Adipocyte (in vitro differentiated cells): ENCODE data around the gene KCNJ12.
A peak's percentile ranks its signal among the peaks of the same experiment; 100 is the strongest.

Source experiments
- DNase-seq: peaks from one replicate; pipeline ENCODE4 v3.0.0-alpha.2; 2015; ENCODE audit warnings: low read depth
- H3K27me3 ChIP-seq: replicated peaks from 2 replicates; pipeline ENCODE4 v1.7.0; 2013; ENCODE audit warnings: mild to moderate bottlenecking, low read length, moderate library complexity; ENCODE audit not compliant: control insufficient read depth, insufficient read depth
- H3K36me3 ChIP-seq: 2 replicates; pipeline ENCODE4 v1.7.0; 2013; ENCODE audit warnings: low read length, mild to moderate bottlenecking, moderate library complexity; ENCODE audit not compliant: control insufficient read depth, insufficient read depth, severe bottlenecking
- H3K4me1 ChIP-seq: 2 replicates; pipeline ENCODE4 v1.7.0; 2013; ENCODE audit warnings: mild to moderate bottlenecking, low read length, moderate library complexity; ENCODE audit not compliant: control insufficient read depth, insufficient read depth
- H3K4me3 ChIP-seq: 2 replicates; pipeline ENCODE4 v1.7.0; 2013; ENCODE audit warnings: mild to moderate bottlenecking, low read length, moderate library complexity
- H3K9ac ChIP-seq: 2 replicates; pipeline ENCODE4 v1.7.0; 2013; ENCODE audit warnings: mild to moderate bottlenecking, low read length, moderate library complexity
- H3K9me3 ChIP-seq: 2 replicates; pipeline ENCODE4 v1.7.0; 2013; ENCODE audit warnings: mild to moderate bottlenecking, low read length, moderate library complexity; ENCODE audit not compliant: control insufficient read depth

The KCNJ12 gene

DNA sequence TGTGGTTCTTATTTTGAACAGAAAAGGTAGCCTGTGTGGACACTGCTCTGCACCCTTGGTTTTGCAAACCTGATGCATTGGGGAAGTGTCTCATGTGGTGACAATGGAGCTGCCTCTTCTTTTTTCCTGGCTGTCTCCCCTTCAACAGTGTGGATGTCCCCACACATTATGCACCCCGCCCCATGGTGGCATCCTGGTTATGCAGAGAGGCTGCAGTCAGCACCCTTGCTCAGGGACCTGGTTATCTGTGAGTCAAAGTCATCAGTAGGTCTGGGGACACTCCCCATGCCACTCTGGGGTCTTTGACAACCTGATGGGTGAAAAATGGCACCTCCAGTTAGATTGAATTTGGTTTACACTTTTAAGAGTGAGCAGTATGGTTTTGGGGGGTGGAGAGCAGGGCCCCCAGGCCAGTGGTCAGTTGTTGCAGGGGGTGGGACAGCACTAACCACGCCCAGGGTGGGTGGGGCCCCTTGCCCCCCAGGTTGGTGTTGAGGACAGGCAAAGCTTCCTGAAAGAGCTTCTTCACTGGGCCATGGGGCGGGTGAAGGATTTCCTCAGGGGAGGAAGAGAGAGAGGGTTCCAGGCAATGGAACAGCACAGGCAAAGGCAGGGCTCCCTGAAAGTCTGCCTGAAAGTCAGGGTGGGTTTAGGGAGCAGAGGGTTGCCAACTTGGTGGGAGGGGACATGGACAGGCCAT is 24.6 kb upstream of the KCNJ12 start:
- H3K4me1 ChIP-seq, result peaks cover 9% of the 10 kb centered on the region
- no peak for DNase-seq
- H3K36me3 ChIP-seq, result no peaks in the 10 kb centered on the region
- no peaks in the 10 kb centered on the region for H3K9me3 ChIP-seq
- H3K4me3 ChIP-seq, result no peak overlapping the region
- H3K9ac ChIP-seq, result no peak overlapping the region
- no peaks in the 10 kb centered on the region for H3K27me3 ChIP-seq

DNA sequence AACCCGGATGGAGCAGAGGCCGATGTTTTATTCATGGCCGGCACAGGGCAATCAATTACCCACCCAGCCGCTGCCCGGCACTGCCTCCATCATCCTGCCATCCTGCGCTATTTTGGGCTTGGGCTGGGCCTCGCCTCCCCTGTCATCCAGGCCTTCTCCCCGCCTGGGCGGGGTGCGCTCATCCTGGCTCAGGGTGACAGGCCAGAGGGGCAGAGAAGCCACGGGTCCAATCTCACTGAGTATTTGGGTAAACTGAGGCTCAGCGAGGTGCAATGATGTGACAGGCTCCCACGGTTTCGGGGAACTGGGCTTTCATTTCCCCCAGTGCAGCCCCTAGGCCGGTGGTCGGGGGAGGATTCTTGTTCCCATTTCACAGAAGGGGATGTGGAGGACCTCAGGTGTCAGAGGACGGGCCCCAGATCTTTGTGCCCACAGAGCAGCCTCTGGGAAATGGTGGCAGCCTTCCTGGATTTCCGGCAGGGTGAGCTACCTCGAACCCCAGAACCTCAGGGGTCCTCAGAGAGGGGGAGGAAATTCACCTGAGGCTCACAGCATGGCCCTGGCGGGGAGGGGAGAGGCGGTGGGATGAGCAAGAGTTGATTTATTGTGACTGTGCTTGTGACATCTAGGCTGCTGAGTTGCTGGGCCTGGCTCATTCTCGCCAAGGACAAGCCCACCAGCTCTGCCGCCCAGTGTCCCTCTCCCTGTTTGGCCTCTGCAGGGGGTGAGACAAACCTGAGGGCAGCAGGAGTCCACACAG is 23.8 kb upstream of the KCNJ12 start:
- Histone ChIP-seq H3K4me1 (peaks cover 9% of the 10 kb centered on the region), H3K4me3 (no peak overlapping the region), H3K36me3 (no peaks in the 10 kb centered on the region), H3K9ac (no peak overlapping the region), H3K9me3 (no peaks in the 10 kb centered on the region), H3K27me3 (no peaks in the 10 kb centered on the region)
- DNase-seq, result no peak

DNA sequence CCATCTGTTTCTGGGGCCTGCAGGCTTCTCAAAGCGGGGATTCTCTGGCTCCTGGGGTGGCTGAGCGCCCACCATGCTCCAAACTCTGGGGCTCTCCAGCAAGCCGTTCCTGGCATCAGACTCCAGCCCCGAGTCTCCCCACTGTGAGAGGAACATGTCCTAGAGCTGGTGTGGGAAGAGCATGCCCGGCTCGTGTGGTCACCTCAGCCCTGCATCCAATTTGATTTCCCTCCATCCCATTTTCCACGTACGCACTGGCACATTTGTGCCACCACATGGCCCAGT is 23.2 kb upstream of the KCNJ12 start:
- Histone ChIP-seq H3K36me3 (no peaks in the 10 kb centered on the region), H3K4me1 (peaks cover 9% of the 10 kb centered on the region), H3K27me3 (no peaks in the 10 kb centered on the region), H3K9ac (no peak overlapping the region), H3K9me3 (no peaks in the 10 kb centered on the region), H3K4me3 (no peak overlapping the region)
- no peak for DNase-seq

DNA sequence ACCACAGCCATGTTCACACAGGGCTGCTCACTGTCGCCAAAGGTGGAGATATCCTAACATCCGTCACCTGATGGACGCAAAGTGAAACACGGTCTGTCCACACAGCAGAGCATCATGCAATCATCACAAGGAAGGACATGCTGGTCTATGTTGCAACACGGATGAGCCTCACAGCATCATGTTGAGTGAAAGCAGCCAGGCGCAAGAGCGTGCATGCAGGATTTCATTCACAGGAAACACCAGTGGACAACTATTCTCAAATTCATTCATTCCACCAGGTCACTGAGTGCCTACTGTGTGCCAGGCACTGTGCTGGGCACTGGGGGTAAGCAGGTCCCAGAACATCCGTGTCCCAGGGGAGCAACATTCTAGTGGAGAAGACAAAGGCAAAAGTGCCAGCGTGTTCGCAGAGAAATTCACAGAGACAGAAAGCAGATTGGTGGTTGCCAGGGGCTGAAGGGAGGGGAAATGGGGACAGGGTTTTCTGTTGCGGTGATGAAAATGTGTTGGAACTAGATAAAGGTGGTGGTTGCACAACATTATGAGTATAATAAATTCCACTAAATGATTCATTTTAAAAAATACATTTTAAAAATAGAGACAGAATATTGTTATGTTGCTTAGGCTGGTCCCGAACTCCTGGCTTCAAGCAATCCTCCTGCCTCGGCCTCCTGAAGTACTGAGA is 22.7 kb upstream of the KCNJ12 start:
- no peaks in the 10 kb centered on the region for H3K27me3 ChIP-seq
- no peak overlapping the region for H3K4me3 ChIP-seq
- no peak overlapping the region for H3K9ac ChIP-seq
- no peaks in the 10 kb centered on the region for H3K9me3 ChIP-seq
- no peaks in the 10 kb centered on the region for H3K36me3 ChIP-seq
- DNase-seq, result peak; percentile 44
- peaks cover 9% of the 10 kb centered on the region for H3K4me1 ChIP-seq

DNA sequence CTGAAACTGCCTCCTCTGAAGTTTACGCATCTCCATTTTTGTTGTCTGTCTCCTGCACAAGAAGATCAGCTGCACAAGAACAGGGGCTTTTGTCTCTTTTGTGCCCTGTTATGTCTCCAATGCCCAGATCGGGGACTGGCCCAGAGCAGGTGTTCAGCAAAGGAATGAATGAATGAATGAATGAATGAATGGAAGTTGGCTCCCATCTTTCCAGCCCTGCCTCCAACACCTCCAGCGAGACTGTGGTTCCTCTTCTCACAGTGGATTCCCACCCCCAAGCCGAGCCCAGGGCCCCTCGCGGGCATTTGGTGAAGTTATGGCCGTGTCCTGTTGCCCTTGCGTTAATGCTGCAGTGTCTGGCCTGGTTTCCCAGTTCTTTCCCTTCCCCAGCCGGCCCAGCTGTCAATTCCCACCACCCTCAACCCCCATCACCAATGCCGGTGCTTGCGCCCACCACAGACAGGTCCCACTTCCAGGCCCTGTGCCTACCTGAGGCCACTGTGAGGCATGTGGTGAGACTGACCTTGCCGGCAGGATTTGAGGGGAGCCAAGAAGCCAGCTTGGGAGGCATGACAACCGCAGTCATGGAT is 21.3 kb upstream of the KCNJ12 start:
- Histone ChIP-seq H3K4me1 (peaks cover 14% of the 10 kb centered on the region), H3K36me3 (no peaks in the 10 kb centered on the region), H3K9me3 (no peaks in the 10 kb centered on the region), H3K9ac (no peak overlapping the region), H3K4me3 (no peak overlapping the region), H3K27me3 (no peaks in the 10 kb centered on the region)
- DNase-seq, result no peak

DNA sequence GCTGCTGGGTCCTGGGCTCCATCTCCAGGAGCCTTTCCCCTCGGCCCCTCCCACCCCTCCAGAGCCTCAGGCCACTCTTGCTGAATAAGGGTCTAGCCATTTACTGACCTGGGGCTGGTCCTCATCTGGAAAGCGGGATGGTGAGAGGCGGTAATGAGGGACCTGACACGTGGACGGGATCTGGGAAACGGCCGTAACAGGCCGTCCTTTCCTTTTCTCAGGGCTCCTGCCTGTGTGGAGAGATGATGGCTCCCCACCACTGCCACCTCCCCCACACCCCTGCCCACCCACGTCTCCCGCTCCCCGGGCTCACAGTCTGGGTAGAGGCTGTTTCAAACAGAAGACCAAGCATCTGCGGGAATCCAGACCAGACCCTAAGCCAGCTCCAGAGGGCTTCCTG is 20.6 kb upstream of the KCNJ12 start:
- DNase-seq, result no peak
- H3K4me3 ChIP-seq, result no peak overlapping the region
- peaks cover 14% of the 10 kb centered on the region for H3K4me1 ChIP-seq
- no peaks in the 10 kb centered on the region for H3K9me3 ChIP-seq
- no peak overlapping the region for H3K9ac ChIP-seq
- no peaks in the 10 kb centered on the region for H3K36me3 ChIP-seq
- H3K27me3 ChIP-seq, result peaks cover 2% of the 10 kb centered on the region

DNA sequence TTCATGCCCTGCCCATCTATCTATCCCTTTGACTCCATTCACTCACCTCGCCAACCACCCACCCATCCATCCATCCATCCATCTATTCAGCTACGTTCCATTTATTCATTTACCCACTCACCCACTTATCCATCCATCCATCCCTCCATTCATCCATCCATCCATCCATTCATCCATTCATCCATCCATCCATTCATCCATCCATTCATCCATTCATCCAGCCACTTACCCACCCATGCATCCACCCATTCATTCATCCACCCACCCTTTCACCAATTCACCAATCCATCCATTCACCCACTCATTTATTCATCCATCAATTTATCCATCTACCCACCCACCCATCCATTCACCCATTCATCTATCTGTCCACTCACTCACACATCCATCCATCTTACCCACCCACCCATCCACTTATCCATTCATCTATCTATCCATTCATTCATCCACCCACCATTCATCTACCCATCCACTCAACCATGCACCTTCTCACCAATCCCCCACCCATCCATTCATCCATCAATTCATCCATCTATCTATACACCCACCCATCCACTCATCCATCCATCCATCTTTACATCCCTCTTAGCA is 19.5 kb upstream of the KCNJ12 start:
- Histone ChIP-seq H3K9ac (no peak overlapping the region), H3K27me3 (peaks cover 6% of the 10 kb centered on the region), H3K4me3 (no peak overlapping the region), H3K36me3 (no peaks in the 10 kb centered on the region), H3K4me1 (peaks cover 14% of the 10 kb centered on the region), H3K9me3 (no peaks in the 10 kb centered on the region)
- DNase-seq, result no peak

DNA sequence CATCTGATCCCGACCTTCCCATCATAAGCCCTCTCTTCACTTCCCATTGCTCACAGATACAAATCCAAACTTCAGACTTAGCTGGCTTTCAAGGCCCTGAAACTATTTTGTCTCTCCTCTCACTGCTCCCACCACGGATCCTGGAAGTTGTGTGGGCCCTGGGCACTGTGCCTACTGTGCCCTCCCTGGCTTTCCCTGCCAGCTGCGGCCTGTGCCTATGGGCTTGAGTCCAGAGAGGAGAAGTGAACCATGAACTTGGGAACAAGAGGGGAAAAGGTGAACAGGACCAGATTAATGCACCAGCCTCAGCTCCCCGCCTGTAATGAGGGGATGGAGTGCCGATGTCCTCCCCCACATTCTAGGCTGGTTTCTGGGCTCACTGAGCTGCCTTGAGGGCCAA is 18.9 kb upstream of the KCNJ12 start:
- DNase-seq, result no peak
- H3K27me3 ChIP-seq, result peaks cover 12% of the 10 kb centered on the region
- H3K4me1 ChIP-seq, result peaks cover 14% of the 10 kb centered on the region

DNA sequence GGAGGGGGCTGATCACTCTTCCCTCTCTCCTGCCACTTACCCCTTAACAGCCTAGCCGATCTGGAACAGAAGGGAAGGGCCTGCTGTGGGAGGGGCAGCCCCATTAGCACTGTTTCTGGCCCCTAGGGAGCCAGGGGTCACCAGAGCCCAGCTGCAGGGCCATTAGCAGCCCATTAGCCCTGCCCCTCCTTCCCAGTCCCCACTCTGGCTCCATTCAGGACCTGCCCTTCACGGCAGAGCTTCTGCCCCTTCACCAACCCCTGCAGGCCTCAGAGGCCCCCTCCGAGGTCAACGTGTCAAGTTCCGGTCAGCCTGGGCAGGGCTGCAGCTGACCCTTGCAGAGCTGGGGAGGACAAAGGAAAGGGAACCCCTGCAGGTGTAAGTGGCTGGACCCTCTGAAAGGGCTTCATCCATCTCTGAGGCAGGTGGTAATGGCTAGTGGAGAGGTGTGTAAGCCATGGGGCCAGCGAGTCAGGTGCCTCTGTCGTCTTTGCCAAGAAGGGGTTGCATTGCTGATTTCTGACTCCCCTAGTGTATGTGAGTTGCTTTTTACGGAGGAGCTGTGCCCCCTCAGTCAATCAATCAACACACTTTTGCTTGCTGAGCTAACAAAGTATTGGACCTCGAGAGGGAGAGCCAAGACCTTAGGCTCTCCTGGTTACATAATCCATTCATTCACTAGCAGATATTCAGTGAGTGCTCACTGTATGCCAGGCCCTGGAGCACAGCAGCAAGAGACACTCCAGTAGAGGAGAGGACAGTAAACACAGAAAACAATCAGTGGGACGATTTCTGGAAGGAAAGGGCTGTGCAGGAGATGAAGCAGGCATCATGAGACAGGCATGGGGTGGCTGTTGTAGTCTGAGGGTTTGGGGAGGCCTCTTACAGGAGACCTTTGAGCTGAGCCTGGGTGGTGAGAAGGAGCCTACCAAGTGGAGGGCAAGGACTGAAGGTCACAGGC is 18.2 kb upstream of the KCNJ12 start:
- H3K4me3 ChIP-seq, result no peak overlapping the region
- H3K9ac ChIP-seq, result no peak overlapping the region
- no peaks in the 10 kb centered on the region for H3K9me3 ChIP-seq
- DNase-seq, result no peak
- peaks cover 14% of the 10 kb centered on the region for H3K4me1 ChIP-seq
- no peaks in the 10 kb centered on the region for H3K36me3 ChIP-seq
- H3K27me3 ChIP-seq, result peaks cover 19% of the 10 kb centered on the region

More for the DNA sequence above, 18.9 kb upstream of the KCNJ12 start:
- Histone ChIP-seq H3K9me3 (no peaks in the 10 kb centered on the region), H3K9ac (no peak overlapping the region), H3K4me3 (no peak overlapping the region), H3K36me3 (no peaks in the 10 kb centered on the region)

DNA sequence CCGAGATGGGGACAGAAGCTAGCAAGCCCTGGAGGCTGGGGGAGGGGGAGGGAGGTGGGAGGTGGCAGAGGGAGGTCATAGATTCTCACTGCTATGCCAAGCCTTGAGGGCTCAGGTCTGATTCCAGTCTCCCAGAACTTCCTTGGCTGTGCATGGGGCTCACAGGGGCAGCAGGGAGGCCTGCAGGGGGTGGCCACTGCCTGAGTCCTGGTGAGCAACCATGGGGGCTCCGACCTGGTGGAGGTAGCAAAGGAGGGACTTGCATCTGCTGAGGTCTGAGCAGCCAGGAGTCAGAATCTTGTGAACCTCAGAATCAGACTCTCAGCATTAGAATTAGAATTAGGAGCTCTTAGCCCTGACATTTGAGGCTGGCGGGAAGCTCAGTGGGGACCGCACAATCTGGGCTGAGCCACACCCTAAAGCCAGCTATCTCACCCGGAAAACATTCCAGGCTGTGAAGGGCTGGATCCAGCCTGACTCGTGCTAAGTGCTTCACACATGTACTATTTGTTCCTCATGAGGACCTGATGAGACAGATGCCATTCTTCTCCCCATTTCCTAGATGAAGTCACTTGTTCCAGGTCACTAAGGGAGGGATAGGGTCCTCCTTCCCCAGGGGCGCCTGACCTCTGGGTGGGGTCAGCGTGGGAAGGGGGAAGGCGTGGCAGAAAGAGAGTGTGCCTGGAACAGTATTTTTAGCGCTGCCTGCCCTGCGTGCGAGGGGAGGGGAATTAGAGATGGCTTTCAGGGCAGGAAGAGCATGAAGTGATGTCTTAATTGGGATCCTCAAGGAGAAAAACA is 17.3 kb upstream of the KCNJ12 start:
- H3K4me1 ChIP-seq, result peaks cover 5% of the 10 kb centered on the region
- no peaks in the 10 kb centered on the region for H3K9me3 ChIP-seq
- H3K27me3 ChIP-seq, result peaks cover 25% of the 10 kb centered on the region
- H3K36me3 ChIP-seq, result no peaks in the 10 kb centered on the region
- no peak overlapping the region for H3K4me3 ChIP-seq
- DNase-seq, result peak; percentile 42
- no peak overlapping the region for H3K9ac ChIP-seq
